Subcutaneous adipose tissue (tissue), 4 donors: ENCODE measurements around the gene NPPB. TPM values are rescaled to one million over a fixed set of nuclear protein-coding genes. Genes with fewer than 3 reads are reported as not detected.

Experiments
- total RNA-seq, 4 donors: library from RNA; depleted of rRNA; stranded (reverse); fragments of >200 nt; gene quantifications; one replicate each; pipeline ENCODE4 v1.1.0, GENCODE V29; 2016
- TF ChIP-seq, protein P1 (sequence below): fragments of 450-650 bp; IDR thresholded peaks from one replicate; pipeline ENCODE4 v1.5.1; 2016; ENCODE audit warnings: low read depth, mild to moderate bottlenecking, control low read depth, antibody characterized with exemption, moderate library complexity

The NPPB gene
- total RNA-seq, 4 donors from 2014 or later, result not detected

DNA sequence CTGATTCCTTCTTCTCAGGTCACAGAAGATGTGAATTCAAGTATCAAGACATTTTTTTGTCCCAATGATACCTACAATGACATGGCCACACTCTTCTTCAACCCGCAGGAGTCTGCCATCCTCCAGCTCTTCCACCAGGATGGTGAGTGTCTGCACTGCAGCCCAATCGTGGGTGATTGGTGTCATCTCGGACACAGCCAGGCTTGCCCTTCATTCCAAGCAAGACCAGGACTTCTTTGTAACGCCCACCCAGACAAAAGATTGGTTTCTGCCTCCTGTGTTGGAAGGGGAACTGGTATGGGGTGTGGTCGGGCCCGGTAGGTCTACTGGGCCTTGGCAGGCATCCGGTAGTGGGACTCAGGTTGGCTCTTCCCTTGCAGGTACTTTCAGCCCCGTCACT lies 25.2 kb downstream of the NPPB start:
- TF ChIP-seq, protein P1, sequence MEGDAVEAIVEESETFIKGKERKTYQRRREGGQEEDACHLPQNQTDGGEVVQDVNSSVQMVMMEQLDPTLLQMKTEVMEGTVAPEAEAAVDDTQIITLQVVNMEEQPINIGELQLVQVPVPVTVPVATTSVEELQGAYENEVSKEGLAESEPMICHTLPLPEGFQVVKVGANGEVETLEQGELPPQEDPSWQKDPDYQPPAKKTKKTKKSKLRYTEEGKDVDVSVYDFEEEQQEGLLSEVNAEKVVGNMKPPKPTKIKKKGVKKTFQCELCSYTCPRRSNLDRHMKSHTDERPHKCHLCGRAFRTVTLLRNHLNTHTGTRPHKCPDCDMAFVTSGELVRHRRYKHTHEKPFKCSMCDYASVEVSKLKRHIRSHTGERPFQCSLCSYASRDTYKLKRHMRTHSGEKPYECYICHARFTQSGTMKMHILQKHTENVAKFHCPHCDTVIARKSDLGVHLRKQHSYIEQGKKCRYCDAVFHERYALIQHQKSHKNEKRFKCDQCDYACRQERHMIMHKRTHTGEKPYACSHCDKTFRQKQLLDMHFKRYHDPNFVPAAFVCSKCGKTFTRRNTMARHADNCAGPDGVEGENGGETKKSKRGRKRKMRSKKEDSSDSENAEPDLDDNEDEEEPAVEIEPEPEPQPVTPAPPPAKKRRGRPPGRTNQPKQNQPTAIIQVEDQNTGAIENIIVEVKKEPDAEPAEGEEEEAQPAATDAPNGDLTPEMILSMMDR, result no peak

DNA sequence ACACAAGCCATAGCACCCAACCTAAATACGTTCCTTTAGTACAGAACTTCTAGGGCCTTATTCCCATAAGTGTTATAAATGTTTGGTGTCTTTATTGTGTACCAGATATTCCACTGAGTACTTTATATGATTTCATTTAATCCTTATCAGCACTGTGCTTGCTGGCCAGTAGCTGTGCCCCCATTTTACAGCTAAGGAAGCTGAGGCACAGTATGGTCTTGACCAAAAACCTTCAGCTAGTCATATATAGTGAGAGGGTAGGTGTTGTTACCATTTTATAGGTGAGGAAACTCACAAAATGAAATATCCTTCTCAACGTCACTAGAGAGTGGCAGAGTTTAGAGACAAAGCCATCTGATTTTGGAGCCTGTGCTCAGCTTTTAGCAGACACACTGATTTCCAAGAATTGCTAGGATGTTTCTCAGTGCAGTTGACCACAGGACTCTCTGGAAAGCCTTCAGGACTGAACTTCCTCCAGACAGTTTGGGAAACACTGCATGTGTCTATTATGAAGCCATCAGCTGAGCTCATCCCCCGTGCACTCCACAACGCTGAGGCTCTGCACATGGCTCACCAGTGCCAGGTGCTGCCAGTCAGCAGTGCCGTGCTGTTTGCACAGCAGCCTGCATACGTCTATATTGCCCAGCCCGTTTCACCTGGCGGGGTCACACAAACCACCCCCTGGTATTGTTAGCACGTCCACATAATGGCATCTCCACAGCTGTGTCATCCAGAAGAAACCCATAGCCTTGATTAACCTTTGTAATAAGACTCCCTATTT lies 26.6 kb downstream of the NPPB start:
- TF ChIP-seq, protein P1, result no peak

DNA sequence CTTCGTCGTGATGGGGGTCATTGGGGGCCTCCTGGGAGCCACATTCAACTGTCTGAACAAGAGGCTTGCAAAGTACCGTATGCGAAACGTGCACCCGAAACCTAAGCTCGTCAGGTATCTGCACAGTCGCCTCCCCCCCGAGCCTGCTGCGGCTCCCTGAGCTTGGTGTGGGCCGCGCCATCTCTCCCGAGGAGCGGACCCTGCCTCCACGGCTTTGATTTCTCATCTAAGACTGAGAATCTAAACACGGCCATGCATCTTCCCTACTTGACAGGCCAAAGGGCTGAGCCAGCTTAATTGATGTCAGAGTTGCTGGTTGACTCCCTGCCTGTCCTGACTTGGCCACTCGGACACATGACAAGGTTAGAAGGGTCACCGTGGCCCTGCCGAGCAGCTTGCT lies 30.2 kb downstream of the NPPB start:
- TF ChIP-seq, protein P1, result no peak

DNA sequence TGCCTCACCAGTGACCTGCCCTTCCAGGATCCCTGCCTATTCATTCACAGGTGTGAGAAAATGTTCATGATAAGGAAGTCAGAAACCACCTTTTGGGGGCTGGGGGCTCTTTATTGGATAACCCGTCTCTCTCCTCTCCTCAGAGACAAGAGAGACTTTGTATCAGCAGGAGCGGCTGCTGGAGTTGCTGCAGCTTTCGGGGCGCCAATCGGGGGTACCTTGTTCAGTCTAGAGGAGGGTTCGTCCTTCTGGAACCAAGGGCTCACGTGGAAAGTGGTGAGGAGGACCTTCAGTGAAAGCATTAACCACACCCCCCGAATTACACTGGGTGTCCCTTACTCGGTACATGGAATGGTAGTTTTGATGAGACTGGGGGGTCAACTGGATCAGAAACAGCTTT lies 31.8 kb downstream of the NPPB start:
- TF ChIP-seq, protein P1, result no peak

DNA sequence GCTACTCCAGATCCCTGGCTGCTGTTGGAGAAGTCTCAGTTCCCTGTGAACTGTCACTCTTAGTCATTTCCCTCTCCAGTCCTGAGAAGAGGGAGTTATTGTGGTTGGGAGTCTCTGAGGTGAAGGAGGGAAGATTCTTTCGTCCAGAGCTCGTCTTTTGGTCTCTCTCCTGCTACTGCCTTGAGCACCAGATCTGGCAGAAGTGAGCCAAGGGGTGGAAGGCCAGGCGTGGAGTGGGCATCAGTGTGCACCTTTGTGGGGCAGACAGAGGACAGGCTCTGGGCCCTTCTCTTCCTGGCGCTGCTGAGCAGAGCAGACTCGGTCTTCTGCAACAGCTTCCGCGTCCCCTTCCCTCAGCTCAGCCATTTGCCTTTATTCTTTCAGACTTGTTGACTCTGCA lies 33.6 kb downstream of the NPPB start:
- TF ChIP-seq, protein P1, result no peak

DNA sequence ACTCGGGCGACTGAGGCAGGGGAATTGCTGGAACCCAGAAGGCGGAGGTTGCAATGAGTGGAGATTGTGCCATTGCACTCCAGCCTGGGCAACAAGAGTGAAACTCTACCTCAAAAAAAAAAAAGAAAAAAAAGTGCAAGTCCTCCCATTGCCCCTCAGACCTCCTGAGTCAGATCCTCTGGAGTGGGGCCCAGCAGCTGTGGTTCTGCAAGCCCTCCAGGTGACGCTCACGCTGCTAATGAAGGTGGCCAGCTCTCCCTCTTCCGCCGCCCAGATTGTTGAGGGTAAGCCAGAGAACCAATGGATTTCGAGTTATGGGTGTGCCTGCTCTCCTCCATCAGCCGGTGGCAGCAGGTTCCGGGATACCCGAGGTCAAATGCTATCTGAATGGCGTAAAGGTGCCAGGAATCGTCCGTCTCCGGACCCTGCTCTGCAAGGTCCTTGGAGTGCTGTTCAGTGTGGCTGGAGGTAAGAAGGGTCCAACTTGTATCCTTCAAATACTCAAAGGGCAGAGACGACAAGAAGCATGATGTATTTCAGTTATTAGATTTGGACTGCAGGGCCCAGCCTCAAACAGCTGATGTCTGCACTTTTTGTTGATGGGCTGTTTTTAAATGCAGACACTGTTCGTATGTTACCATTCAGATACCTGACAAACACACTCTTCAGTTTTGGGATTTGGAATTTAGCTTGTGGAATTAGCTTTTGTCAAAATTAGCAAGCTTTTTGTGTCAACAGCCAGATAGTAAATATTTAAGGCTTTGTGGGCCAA lies 35.2 kb downstream of the NPPB start:
- TF ChIP-seq, protein P1, result no peak

DNA sequence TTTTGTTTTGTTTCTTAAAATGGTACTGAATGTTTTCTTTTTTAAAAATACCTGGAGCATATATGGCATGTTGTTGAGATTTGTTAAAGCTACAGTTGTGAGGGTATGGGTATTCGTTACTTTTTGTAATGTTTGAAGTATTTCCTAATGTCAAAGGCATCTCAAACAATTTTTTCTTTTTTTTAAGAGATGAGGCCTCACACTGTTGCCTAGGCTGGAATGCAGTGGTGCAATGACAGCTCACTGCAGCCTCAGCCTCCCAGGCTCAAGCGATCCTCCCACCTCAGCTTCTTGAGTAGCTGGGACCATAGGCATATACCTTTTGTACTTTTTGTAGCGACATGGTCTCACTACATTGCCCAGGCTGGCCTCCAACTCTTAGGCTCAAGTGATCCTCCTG lies 36.7 kb downstream of the NPPB start:
- TF ChIP-seq, protein P1, result no peak
